NCI-H748 treated with DMSO at 0.1 percent for 48 hours (cell line): ENCODE data around the gene GPS2.
"Not testable (repeated sequence)": the region's sequence is repeated elsewhere in the genome, so short reads cannot be mapped to it uniquely, and the experiment has no call there.

Experiments used
- DNase-seq: peaks from one replicate; lab custom pipeline; 2025; lab: John Stamatoyannopoulos, UW

Gene GPS2

GRCh38 chr17:7336240-7337175, 21.3 kb upstream of the GPS2 start, which contains the start of gene ACAP1:
Gene ACAP1, plus strand, starts transcription at chr17:7336529. Its CDS starts 206 bp downstream, at chr17:7336735.
- DNase-seq, result no peak

- DNase-seq, result not testable (repeated sequence)
Observed at GRCh38 chr17:7335765-7336164, 20.6 kb upstream of the GPS2 start.

- DNase-seq, result no peak
Observed at GRCh38 chr17:7334938-7335538, 19.9 kb upstream of the GPS2 start.

- DNase-seq, result not testable (repeated sequence)
Observed at GRCh38 chr17:7332600-7333069, 17.5 kb upstream of the GPS2 start.

GRCh38 chr17:7332111-7332510, 17.0 kb upstream of the GPS2 start:
- DNase-seq, result no peak

GRCh38 chr17:7330638-7331015, 15.5 kb upstream of the GPS2 start:
- no peak for DNase-seq

- DNase-seq, result peak; percentile 80
Observed at GRCh38 chr17:7329997-7330637, 15.0 kb upstream of the GPS2 start.

- DNase-seq, result peak; percentile 98
Observed at GRCh38 chr17:7329374-7329996, 14.3 kb upstream of the GPS2 start.

- DNase-seq, result no peak
Observed at GRCh38 chr17:7328840-7329373, 13.7 kb upstream of the GPS2 start, which contains the start of gene NEURL4. Gene NEURL4, minus strand, starts transcription at chr17:7329335. Its CDS starts 23 bp downstream, at chr17:7329312.

GRCh38 chr17:7328009-7328408, 12.8 kb upstream of the GPS2 start:
- no peak for DNase-seq

- no peak for DNase-seq
Observed at GRCh38 chr17:7327501-7327900, 12.3 kb upstream of the GPS2 start.

- DNase-seq, result no peak
Observed at GRCh38 chr17:7327056-7327455, 11.9 kb upstream of the GPS2 start.

- DNase-seq, result no peak
Observed at GRCh38 chr17:7326186-7326585, 11.0 kb upstream of the GPS2 start.

- DNase-seq, result no peak
Observed at GRCh38 chr17:7325031-7325528, 9.9 kb upstream of the GPS2 start.

GRCh38 chr17:7324438-7324779, 9.2 kb upstream of the GPS2 start:
- no peak for DNase-seq

- DNase-seq, result no peak
Observed at GRCh38 chr17:7323731-7324437, 8.7 kb upstream of the GPS2 start.

- no peak for DNase-seq
Observed at GRCh38 chr17:7322520-7323194, 7.5 kb upstream of the GPS2 start.

- no peak for DNase-seq
Observed at GRCh38 chr17:7321466-7321865, 6.3 kb upstream of the GPS2 start.

- DNase-seq, result no peak
Observed at GRCh38 chr17:7318121-7318860, 3.1 kb upstream of the GPS2 start.
